HepG2 (cell line): ENCODE data around the gene VCAN. TPM values are rescaled to one million over a fixed set of nuclear protein-coding genes. Genes with fewer than 3 reads are reported as not detected.
A peak's percentile ranks its signal among the peaks of the same experiment; 100 is the strongest.

Experiments
- DBP ChIP-seq: sonication (generic); formaldehyde crosslinking; IDR thresholded peaks from 2 replicates; pipeline ENCODE4 v1.4.0; 2020; ENCODE audit warnings: missing genetic modification reagents; ENCODE audit errors: not compliant biosample characterization
- ETS1 ChIP-seq: sonication (generic); formaldehyde crosslinking; IDR thresholded peaks from 2 replicates; pipeline ENCODE4 v1.4.0; 2020; ENCODE audit warnings: missing genetic modification reagents
- ISL2 ChIP-seq: sonication (generic); formaldehyde crosslinking; IDR thresholded peaks from 2 replicates; pipeline ENCODE4 v1.5.0; 2020; ENCODE audit warnings: missing genetic modification reagents
- MXD4 ChIP-seq: IDR thresholded peaks from 2 replicates; pipeline ENCODE4 v1.6.1; 2016; ENCODE audit warnings: mild to moderate bottlenecking, missing biosample characterization, missing genetic modification reagents
- NCOA2 ChIP-seq: sonication (generic); formaldehyde crosslinking; IDR thresholded peaks from 2 replicates; pipeline ENCODE4 v1.8.0; 2022; ENCODE audit warnings: inconsistent platforms
- ZNF138 ChIP-seq: sonication (generic); formaldehyde crosslinking; IDR thresholded peaks from 2 replicates; pipeline ENCODE4 v1.5.0; 2020; ENCODE audit warnings: mild to moderate bottlenecking, low read depth, missing genetic modification reagents
- ZNF17 ChIP-seq: sonication (generic); formaldehyde crosslinking; IDR thresholded peaks from 2 replicates; pipeline ENCODE4 v1.5.0; 2020; ENCODE audit warnings: mild to moderate bottlenecking, missing genetic modification reagents
- ZNF263 ChIP-seq: sonication (generic); formaldehyde crosslinking; IDR thresholded peaks from 2 replicates; pipeline ENCODE4 v1.4.0; 2020; ENCODE audit warnings: missing genetic modification reagents
- ZNF281 ChIP-seq: sonication (generic); formaldehyde crosslinking; IDR thresholded peaks from 2 replicates; pipeline ENCODE4 v1.4.0; 2020; ENCODE audit warnings: missing genetic modification reagents, borderline replicate concordance
- ZNF577 ChIP-seq: sonication (generic); formaldehyde crosslinking; IDR thresholded peaks from 2 replicates; pipeline ENCODE4 v1.4.0; 2020; ENCODE audit warnings: mild to moderate bottlenecking, low read depth, missing genetic modification reagents, borderline replicate concordance
- ZNF709 ChIP-seq: sonication (generic); formaldehyde crosslinking; IDR thresholded peaks from 2 replicates; pipeline ENCODE4 v1.5.0; 2020; ENCODE audit warnings: mild to moderate bottlenecking, missing genetic modification reagents
- ZNF737 ChIP-seq: sonication (generic); formaldehyde crosslinking; IDR thresholded peaks from 2 replicates; pipeline ENCODE4 v1.5.0; 2020; ENCODE audit warnings: missing genetic modification reagents, mild to moderate bottlenecking, borderline replicate concordance
- polyA plus RNA-seq, 8 experiments: library from polyadenylated mRNA; depleted of rRNA in 3 of 8; stranded (reverse) in 7 of 8; unstranded in 1 of 8; fragments of >200 nt; fragmentation: Illumina TruSeq in 4 of 8; extraction: Trizol in 4 of 8; gene quantifications; 2 replicates each; pipeline versions ENCODE4 v1.2.1 to v1.2.3, GENCODE V29; 2011 to 2016; ENCODE audit warnings: low read depth in 4 of 8, missing spikeins in 1 of 8, mixed read lengths in 1 of 8; ENCODE audit not compliant: insufficient read depth in 1 of 8
- total RNA-seq, 5 experiments: library from RNA; depleted of rRNA; stranded (reverse); fragments of >200 nt; fragmentation: Illumina TruSeq; extraction: Trizol; gene quantifications; 2 replicates each; pipeline ENCODE4 v1.2.3, GENCODE V29; 2016; ENCODE audit warnings: low read depth in 1 of 5
- TF ChIP-seq, protein P1 (sequence below): sonication (generic); formaldehyde crosslinking; conservative IDR thresholded peaks from 2 replicates; pipeline ENCODE4 v1.4.0; 2020; ENCODE audit warnings: mild to moderate bottlenecking, missing genetic modification reagents, moderate library complexity
- TF ChIP-seq, protein P2 (sequence below): sonication (generic); formaldehyde crosslinking; IDR thresholded peaks from 2 replicates; pipeline ENCODE4 v1.5.1; 2020; ENCODE audit warnings: missing genetic modification reagents, mild to moderate bottlenecking, borderline replicate concordance
- TF ChIP-seq, protein P3 (sequence below): sonication (generic); formaldehyde crosslinking; conservative IDR thresholded peaks from 2 replicates; pipeline ENCODE4 v1.8.0; 2022; ENCODE audit warnings: missing genetic modification reagents

VCAN gene
- total and polyA plus RNA-seq, 2 of the 13 experiments (the other 11 are each of a cell fraction or from before 2014, with no cell fraction given): 1.2 to 3.5 TPM

DNA sequence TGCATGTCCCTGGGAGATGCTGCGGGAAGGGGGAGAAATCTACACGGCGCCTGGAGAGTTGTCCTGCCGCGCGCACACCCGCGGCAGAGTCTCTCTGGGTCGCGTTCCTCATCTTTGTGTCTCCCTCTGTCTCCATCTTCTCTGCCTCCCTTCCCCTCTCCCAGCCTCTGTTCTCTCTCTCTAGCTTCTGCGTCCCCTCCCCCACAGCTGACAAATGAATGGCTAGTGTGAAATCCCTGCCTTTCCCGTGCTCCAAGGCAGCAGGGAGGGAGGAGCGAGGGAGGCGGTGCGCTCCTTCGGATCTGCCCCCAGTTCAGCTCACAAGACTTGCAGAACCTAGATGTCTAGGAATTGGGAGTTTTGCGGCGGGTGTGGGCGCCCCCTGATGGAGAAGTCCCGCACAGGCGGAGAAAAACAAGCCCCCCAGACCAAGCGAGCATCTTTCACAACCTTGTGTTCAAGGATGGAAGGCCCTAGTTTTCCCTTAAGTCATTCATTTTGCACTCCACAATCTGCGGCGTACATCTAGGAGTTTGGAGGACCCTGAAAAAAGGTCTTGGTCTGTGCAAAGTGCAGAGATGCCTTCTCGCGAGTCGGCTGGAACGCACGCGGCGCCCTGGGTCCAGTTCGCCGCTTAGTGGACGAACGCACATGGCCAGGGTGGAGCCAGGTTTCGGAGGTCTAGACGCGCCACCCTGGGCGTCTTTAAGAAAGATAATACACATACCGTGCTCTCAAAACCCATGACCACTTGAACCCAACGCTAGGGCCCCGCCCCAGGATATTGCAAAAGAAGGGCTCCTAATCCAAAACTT lies 2.0 kb downstream of the VCAN start (continued):
- TF ChIP-seq, protein P1, sequence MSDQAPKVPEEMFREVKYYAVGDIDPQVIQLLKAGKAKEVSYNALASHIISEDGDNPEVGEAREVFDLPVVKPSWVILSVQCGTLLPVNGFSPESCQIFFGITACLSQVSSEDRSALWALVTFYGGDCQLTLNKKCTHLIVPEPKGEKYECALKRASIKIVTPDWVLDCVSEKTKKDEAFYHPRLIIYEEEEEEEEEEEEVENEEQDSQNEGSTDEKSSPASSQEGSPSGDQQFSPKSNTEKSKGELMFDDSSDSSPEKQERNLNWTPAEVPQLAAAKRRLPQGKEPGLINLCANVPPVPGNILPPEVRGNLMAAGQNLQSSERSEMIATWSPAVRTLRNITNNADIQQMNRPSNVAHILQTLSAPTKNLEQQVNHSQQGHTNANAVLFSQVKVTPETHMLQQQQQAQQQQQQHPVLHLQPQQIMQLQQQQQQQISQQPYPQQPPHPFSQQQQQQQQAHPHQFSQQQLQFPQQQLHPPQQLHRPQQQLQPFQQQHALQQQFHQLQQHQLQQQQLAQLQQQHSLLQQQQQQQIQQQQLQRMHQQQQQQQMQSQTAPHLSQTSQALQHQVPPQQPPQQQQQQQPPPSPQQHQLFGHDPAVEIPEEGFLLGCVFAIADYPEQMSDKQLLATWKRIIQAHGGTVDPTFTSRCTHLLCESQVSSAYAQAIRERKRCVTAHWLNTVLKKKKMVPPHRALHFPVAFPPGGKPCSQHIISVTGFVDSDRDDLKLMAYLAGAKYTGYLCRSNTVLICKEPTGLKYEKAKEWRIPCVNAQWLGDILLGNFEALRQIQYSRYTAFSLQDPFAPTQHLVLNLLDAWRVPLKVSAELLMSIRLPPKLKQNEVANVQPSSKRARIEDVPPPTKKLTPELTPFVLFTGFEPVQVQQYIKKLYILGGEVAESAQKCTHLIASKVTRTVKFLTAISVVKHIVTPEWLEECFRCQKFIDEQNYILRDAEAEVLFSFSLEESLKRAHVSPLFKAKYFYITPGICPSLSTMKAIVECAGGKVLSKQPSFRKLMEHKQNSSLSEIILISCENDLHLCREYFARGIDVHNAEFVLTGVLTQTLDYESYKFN (CRISPR knock-in tag): no peak
- TF ChIP-seq ZNF737 (CRISPR knock-in tag): no peak
- TF ChIP-seq DBP: no peak
- no peak for TF ChIP-seq ISL2 (CRISPR knock-in tag)
- TF ChIP-seq, protein P2, sequence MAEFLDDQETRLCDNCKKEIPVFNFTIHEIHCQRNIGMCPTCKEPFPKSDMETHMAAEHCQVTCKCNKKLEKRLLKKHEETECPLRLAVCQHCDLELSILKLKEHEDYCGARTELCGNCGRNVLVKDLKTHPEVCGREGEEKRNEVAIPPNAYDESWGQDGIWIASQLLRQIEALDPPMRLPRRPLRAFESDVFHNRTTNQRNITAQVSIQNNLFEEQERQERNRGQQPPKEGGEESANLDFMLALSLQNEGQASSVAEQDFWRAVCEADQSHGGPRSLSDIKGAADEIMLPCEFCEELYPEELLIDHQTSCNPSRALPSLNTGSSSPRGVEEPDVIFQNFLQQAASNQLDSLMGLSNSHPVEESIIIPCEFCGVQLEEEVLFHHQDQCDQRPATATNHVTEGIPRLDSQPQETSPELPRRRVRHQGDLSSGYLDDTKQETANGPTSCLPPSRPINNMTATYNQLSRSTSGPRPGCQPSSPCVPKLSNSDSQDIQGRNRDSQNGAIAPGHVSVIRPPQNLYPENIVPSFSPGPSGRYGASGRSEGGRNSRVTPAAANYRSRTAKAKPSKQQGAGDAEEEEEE (CRISPR knock-in tag): no peak
- TF ChIP-seq ZNF17 (CRISPR knock-in tag): no peak
- TF ChIP-seq ZNF709 (CRISPR knock-in tag): no peak
- TF ChIP-seq ZNF263 (CRISPR knock-in tag): no peak
- no peak for TF ChIP-seq NCOA2 (CRISPR knock-in tag)
- no peak for TF ChIP-seq MXD4 (CRISPR knock-in tag)
- no peak for TF ChIP-seq ETS1
- TF ChIP-seq, protein P3, sequence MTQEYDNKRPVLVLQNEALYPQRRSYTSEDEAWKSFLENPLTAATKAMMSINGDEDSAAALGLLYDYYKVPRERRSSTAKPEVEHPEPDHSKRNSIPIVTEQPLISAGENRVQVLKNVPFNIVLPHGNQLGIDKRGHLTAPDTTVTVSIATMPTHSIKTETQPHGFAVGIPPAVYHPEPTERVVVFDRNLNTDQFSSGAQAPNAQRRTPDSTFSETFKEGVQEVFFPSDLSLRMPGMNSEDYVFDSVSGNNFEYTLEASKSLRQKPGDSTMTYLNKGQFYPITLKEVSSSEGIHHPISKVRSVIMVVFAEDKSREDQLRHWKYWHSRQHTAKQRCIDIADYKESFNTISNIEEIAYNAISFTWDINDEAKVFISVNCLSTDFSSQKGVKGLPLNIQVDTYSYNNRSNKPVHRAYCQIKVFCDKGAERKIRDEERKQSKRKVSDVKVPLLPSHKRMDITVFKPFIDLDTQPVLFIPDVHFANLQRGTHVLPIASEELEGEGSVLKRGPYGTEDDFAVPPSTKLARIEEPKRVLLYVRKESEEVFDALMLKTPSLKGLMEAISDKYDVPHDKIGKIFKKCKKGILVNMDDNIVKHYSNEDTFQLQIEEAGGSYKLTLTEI (CRISPR knock-in tag): no peak
- no peak for TF ChIP-seq ZNF138 (CRISPR knock-in tag)
- TF ChIP-seq ZNF577 (CRISPR knock-in tag): no peak
- TF ChIP-seq ZNF281 (CRISPR knock-in tag): peak; percentile 77; the same call in 1 of the 2 replicates
